Esophagus muscularis mucosa (tissue), 3 donors: ENCODE data around the gene MYL3.

Experiments
- POLR2A ChIP-seq: fragments of 450-650 bp; IDR thresholded peaks from one replicate; pipeline ENCODE4 v1.6.1; 2017; ENCODE audit warnings: antibody characterized with exemption, moderate library complexity, mild to moderate bottlenecking, low read depth
- POLR2AphosphoS5 ChIP-seq, 2 donors: sonication (generic); formaldehyde crosslinking; IDR thresholded peaks; one replicate each; pipeline ENCODE4 v1.6.1; 2017; ENCODE audit warnings: antibody characterized with exemption in 2 of 2
- TF ChIP-seq, protein P1 (sequence below), 3 experiments: fragments of 200-600 bp in 2 of 3; fragments of 450-650 bp in 1 of 3; sonication (generic) in 2 of 3; IDR thresholded peaks; one replicate each; pipeline ENCODE4 v1.5.1; 2017 to 2019; ENCODE audit warnings: antibody characterized with exemption in 3 of 3, mild to moderate bottlenecking in 2 of 3, moderate library complexity in 1 of 3

DNA sequence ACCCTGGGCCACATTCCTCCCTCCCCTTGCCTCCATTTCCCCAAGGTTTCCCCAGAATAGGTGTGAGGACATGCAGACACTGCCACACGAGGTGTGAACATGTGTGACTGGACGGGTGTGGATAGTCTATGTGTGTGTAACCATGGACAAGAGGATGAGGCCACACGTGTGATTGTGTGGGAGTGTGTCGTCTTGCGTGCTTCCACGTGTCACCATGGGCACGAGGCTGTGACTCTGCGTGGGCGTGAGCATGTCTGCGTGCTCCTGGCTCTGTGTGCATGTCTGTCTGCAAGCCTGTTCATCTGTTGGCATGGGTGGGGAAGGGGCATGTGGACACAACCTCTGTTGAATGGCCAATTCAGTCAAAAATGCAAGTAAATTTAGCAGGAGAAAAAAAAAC, 6.2 kb upstream of the MYL3 start:
- TF ChIP-seq, protein P1, sequence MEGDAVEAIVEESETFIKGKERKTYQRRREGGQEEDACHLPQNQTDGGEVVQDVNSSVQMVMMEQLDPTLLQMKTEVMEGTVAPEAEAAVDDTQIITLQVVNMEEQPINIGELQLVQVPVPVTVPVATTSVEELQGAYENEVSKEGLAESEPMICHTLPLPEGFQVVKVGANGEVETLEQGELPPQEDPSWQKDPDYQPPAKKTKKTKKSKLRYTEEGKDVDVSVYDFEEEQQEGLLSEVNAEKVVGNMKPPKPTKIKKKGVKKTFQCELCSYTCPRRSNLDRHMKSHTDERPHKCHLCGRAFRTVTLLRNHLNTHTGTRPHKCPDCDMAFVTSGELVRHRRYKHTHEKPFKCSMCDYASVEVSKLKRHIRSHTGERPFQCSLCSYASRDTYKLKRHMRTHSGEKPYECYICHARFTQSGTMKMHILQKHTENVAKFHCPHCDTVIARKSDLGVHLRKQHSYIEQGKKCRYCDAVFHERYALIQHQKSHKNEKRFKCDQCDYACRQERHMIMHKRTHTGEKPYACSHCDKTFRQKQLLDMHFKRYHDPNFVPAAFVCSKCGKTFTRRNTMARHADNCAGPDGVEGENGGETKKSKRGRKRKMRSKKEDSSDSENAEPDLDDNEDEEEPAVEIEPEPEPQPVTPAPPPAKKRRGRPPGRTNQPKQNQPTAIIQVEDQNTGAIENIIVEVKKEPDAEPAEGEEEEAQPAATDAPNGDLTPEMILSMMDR (IDR thresholded peaks at IDR 0.05): no peak
- no peak for TF ChIP-seq POLR2AphosphoS5 (IDR thresholded peaks at IDR 0.05)
- no peak for TF ChIP-seq POLR2A
